Spleen (tissue), 11 donors: ENCODE data around the gene RFFL. TPM values are rescaled to one million over a fixed set of nuclear protein-coding genes. Genes with fewer than 3 reads are reported as not detected.
A peak's percentile ranks its signal among the peaks of the same experiment; 100 is the strongest.

Source experiments
- DNase-seq: peaks from one replicate; pipeline ENCODE4 v3.0.0-alpha.2; 2020
- H3K27ac ChIP-seq, 8 donors: fragments of 200-600 bp; sonication (generic) in 7 of 8; 1 replicate in 4 of 8; 2 replicates in 4 of 8; pipeline versions ENCODE4 v1.5.0 to v1.8.0; 2016 to 2021; ENCODE audit warnings: inconsistent platforms in 4 of 8, mild to moderate bottlenecking in 4 of 8, moderate library complexity in 1 of 8
- H3K27me3 ChIP-seq, 7 donors: fragments of 200-600 bp; sonication (generic) in 6 of 7; replicated peaks in 1 of 7; 1 replicate in 4 of 7; 2 replicates in 3 of 7; pipeline versions ENCODE4 v1.5.0 to v1.8.0; 2016 to 2021; ENCODE audit warnings: inconsistent platforms in 3 of 7, mild to moderate bottlenecking in 1 of 7
- H3K36me3 ChIP-seq, 6 donors: fragments of 200-600 bp; sonication (generic) in 5 of 6; 1 replicate in 4 of 6; 2 replicates in 2 of 6; pipeline versions ENCODE4 v1.5.0 to v1.8.0; 2016 to 2021; ENCODE audit warnings: inconsistent platforms in 2 of 6
- H3K4me1 ChIP-seq, 6 donors: fragments of 200-600 bp; sonication (generic) in 5 of 6; 1 replicate in 3 of 6; 2 replicates in 3 of 6; pipeline versions ENCODE4 v1.5.0 to v1.8.0; 2016 to 2021; ENCODE audit warnings: inconsistent platforms in 3 of 6
- H3K4me3 ChIP-seq, 8 donors: fragments of 200-600 bp; sonication (generic) in 7 of 8; 1 replicate in 4 of 8; 2 replicates in 4 of 8; pipeline versions ENCODE4 v1.5.0 to v1.8.0; 2016 to 2021; ENCODE audit warnings: inconsistent platforms in 4 of 8, mild to moderate bottlenecking in 4 of 8, moderate library complexity in 2 of 8
- H3K9me3 ChIP-seq, 8 donors: fragments of 200-600 bp; sonication (generic) in 7 of 8; 1 replicate in 4 of 8; 2 replicates in 4 of 8; pipeline versions ENCODE4 v1.5.0 to v1.8.0; 2016 to 2021; ENCODE audit warnings: inconsistent platforms in 4 of 8
- POLR2A ChIP-seq, 3 donors: fragments of 450-650 bp; IDR thresholded peaks; one replicate each; pipeline ENCODE4 v1.5.1; 2017; ENCODE audit warnings: antibody characterized with exemption in 3 of 3, mild to moderate bottlenecking in 1 of 3
- POLR2AphosphoS5 ChIP-seq, 3 donors: sonication (generic); formaldehyde crosslinking; IDR thresholded peaks; one replicate each; pipeline ENCODE4 v1.5.1; 2017; ENCODE audit warnings: antibody characterized with exemption in 3 of 3
- WGBS, 5 donors: extraction: QIAGEN DNeasy Blood & Tissue Kit in 3 of 5; methylation state at CpG; one replicate each; pipeline versions ENCODE4 v1.1.5 to v1.1.7; 2013 to 2018; 5-methylcytosine and 5-hydroxymethylcytosine counted together
- intact Hi-C: fragments of 100-400 bp; cut with DNase I; formaldehyde crosslinking; loops from one replicate; pipeline ENCODE4 v1.15.0; 2023; ENCODE audit warnings: low total_unique reads
- polyA plus RNA-seq, 3 donors: library from polyadenylated mRNA; stranded (reverse); fragments of 200-250 nt; gene quantifications; one replicate each; pipeline ENCODE4 v1.2.1, GENCODE V29; 2013
- total RNA-seq, 7 donors: library from RNA; depleted of rRNA in 3 of 7; stranded (reverse); fragments of >200 nt in 3 of 7; fragmentation: NEBNext Ultra II Directional in 4 of 7; extraction: Animal tissue kit (Norgen Biotek cat#: 25700) in 4 of 7; gene quantifications; one replicate each; pipeline versions ENCODE4 v1.1.0 to v1.2.1, GENCODE V29; 2016 to 2021
- TF ChIP-seq, protein P1 (sequence below), 11 experiments: fragments of 200-600 bp in 7 of 11; fragments of 450-650 bp in 4 of 11; sonication (generic) in 4 of 11; IDR thresholded peaks in 8 of 11; conservative IDR thresholded peaks in 3 of 11; 1 replicate in 7 of 11; 2 replicates in 4 of 11; pipeline versions ENCODE4 v1.4.0 to v1.8.0; 2016 to 2021; ENCODE audit warnings: antibody characterized with exemption in 11 of 11, inconsistent platforms in 4 of 11, mild to moderate bottlenecking in 1 of 11
- donor health status: healthy with polysubstance abuse.
- donor health status: DM: no; HTN: no; CAD: no; lungs with moderate emphysema.
- donor health status: DM: no; HTN: no; CAD: no.
- donor health status: Bipolar disorder and iron deficiency.
- donor health status: healthy.
- donor health status: DM: no; HTN: no; CAD: no.
- donor health status: DM: yes; HTN: yes; CAD: no.

The RFFL gene
- total and polyA plus RNA-seq, 10 donors = 5.7 to 39.7 (median 32.6) TPM

DNA sequence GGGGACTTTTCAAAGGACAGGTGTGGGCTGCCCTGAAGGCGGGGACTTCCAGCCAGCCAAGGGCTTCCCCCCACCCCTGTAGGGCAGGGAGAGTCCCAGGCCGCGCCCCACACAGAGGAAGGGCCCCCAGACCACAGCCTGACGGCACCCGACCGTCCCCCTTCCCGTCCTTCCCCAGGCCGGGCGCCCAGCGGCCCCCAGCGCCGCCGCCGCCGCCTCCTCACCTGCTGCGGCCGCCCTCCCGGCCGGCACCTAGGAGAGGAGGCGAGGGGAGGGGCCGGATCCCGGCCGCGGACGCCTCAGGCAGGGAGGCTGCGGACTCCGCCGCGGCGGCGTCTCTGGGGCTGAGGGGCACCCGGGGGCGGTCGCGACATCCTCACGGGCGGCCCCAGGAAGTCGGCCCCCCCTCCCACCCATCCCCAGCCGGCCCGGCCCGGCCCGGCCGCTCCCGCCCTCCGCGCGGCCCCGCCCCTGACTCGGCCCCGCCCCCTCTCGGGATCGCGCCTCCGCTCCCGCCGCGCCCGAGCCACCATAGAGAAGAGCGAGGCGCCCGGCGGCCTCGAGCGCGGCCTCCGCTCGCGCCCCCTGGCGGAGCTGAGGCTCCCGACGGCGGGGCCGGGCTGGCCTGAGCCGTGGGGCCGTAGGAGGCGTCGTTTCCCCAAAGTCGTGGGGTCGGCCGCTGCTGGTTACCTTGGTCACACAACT is 25.5 kb upstream of the RFFL start:
- peak; percentile 66 to 81 (median 78) for TF ChIP-seq POLR2AphosphoS5 (IDR thresholded peaks at IDR 0.05)
- TF ChIP-seq POLR2A (IDR thresholded peaks at IDR 0.05) = peak in 1 of 3 donors; percentile 18
- TF ChIP-seq, protein P1, sequence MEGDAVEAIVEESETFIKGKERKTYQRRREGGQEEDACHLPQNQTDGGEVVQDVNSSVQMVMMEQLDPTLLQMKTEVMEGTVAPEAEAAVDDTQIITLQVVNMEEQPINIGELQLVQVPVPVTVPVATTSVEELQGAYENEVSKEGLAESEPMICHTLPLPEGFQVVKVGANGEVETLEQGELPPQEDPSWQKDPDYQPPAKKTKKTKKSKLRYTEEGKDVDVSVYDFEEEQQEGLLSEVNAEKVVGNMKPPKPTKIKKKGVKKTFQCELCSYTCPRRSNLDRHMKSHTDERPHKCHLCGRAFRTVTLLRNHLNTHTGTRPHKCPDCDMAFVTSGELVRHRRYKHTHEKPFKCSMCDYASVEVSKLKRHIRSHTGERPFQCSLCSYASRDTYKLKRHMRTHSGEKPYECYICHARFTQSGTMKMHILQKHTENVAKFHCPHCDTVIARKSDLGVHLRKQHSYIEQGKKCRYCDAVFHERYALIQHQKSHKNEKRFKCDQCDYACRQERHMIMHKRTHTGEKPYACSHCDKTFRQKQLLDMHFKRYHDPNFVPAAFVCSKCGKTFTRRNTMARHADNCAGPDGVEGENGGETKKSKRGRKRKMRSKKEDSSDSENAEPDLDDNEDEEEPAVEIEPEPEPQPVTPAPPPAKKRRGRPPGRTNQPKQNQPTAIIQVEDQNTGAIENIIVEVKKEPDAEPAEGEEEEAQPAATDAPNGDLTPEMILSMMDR (IDR thresholded peaks at IDR 0.05 in 8 of 11, conservative IDR thresholded peaks at IDR 0.05 in 3 of 11) = peak in 10 of 11 experiments; percentile 63 to 95 (median 90)
- Histone ChIP-seq H3K4me1 (peaks cover 12 to 62% (median 38%) of the 10 kb centered on the region in 6 donors), H3K36me3 (no peaks in the 10 kb centered on the region), H3K9me3 (no peaks in the 10 kb centered on the region), H3K4me3 (peak overlapping the region; percentile 71 to 97 (median 90)), H3K27me3 (no peaks in the 10 kb centered on the region), H3K27ac (peak overlapping the region; percentile 90 to 98 (median 96))
- intact Hi-C loops = loop anchor here (2.0 to 10.0 kb wide), 2 partner anchors 64 to 90 kb away; no protein-coding TSS in a partner anchor
- peak; percentile 97 for DNase-seq
- 0 to 2% (median 0%) methylated on average over 1 to 80 of the region's 80 CpGs for WGBS, 5 donors

DNA sequence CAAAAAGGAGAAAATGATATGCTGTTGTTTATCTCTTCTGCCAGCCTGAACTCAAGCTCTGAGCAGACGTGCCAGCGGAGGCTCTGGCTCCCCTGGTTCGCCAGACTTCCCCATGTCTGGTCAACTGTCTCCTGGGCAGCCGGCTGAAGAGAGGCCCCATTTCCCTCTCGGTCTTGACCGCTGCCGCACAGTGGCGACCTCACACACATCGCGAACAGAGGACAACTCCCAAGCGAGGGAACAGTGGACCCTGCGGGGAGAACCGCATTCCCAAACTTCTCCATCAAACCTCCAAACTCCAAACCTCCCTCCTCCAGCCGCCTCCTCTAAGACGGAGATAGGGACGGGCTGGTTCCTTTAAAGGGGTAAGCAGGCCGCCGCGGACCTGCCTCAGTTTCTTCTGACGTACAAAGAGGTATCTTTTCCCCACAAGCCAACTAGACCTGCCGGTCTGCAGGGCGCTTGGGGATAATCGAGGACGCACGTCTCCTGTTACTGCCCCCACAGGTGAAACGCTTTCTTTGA is 24.9 kb upstream of the RFFL start:
- WGBS, 5 donors = 0% methylated on average over 23 to 26 of the region's 26 CpGs
- TF ChIP-seq POLR2AphosphoS5 (IDR thresholded peaks at IDR 0.05) (peak in 2 of 3 donors; percentile 52 to 60), POLR2A (IDR thresholded peaks at IDR 0.05) (no peak)
- TF ChIP-seq, protein P1 (IDR thresholded peaks at IDR 0.05 in 8 of 11, conservative IDR thresholded peaks at IDR 0.05 in 3 of 11) = peak in 1 of 11 experiments; percentile 5
- peaks cover 12 to 68% (median 39%) of the 10 kb centered on the region in 6 donors for H3K4me1 ChIP-seq
- H3K9me3 ChIP-seq = no peaks in the 10 kb centered on the region
- intact Hi-C loops = loop anchor here (2.0 to 10.0 kb wide), 2 partner anchors 64 to 90 kb away; no protein-coding TSS in a partner anchor
- peak overlapping the region; percentile 90 to 98 (median 96) for H3K27ac ChIP-seq
- DNase-seq = peak; percentile 89
- peak overlapping the region; percentile 71 to 97 (median 90) for H3K4me3 ChIP-seq
- no peaks in the 10 kb centered on the region for H3K36me3 ChIP-seq
- no peaks in the 10 kb centered on the region for H3K27me3 ChIP-seq

DNA sequence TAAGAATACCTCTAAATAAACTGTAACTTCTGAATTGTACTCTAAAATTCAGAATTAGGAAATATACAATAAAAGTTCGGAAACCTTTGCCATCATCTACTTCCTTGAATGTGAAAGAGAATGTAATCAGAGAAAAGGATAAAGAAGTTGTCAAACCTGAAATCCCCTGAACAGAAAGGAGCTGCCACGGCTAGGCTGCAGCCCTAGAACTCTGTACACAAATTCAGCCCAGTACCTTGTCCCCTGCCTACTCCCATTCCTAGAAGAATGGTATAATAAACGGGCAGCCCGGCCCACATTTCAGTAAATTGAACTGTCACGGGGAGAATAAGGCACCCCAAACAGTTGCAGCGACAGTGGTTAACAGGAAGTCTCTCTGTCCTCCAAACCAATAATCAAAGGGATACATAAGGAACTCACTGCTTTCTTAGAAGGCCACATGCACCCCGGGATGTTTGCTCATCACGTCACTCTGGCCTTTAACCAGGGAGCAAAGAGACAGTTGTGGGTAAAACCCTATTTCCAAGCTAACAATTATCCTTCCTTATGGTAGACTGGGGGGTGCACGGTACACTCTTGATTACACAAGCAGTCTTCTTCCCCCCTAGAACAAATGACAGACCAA is 24.3 kb upstream of the RFFL start:
- Histone ChIP-seq H3K4me3 (peak overlapping the region; percentile 71 to 97 (median 90)), H3K27ac (peak overlapping the region; percentile 90 to 98 (median 96)), H3K4me1 (peaks cover 13 to 74% (median 42%) of the 10 kb centered on the region in 6 donors), H3K36me3 (no peaks in the 10 kb centered on the region), H3K9me3 (no peaks in the 10 kb centered on the region), H3K27me3 (no peaks in the 10 kb centered on the region)
- no peak for DNase-seq
- intact Hi-C loops = loop anchor here (2.0 to 10.0 kb wide), 2 partner anchors 63 to 89 kb away; no protein-coding TSS in a partner anchor
- TF ChIP-seq POLR2A (IDR thresholded peaks at IDR 0.05) = no peak
- TF ChIP-seq, protein P1 (IDR thresholded peaks at IDR 0.05 in 8 of 11, conservative IDR thresholded peaks at IDR 0.05 in 3 of 11) = no peak
- no peak for TF ChIP-seq POLR2AphosphoS5 (IDR thresholded peaks at IDR 0.05)
- WGBS, 5 donors = 4 to 12% (median 10%) methylated on average over 9 of the region's 9 CpGs
